Suprapubic skin (tissue), 4 donors: Measurements from ENCODE around the gene SCO2. TPM values are rescaled to one million over a fixed set of nuclear protein-coding genes. Genes with fewer than 3 reads are reported as not detected.

Source experiments
- DNase-seq, 2 donors: peaks; one replicate each; pipeline ENCODE4 v3.0.0-alpha.2; 2019; ENCODE audit warnings: low spot score in 2 of 2
- H3K27ac ChIP-seq: fragments of 200-600 bp; sonication (generic); one replicate; pipeline ENCODE4 v1.5.1; 2019
- H3K27me3 ChIP-seq: fragments of 200-600 bp; sonication (generic); one replicate; pipeline ENCODE4 v1.5.1; 2019
- H3K36me3 ChIP-seq: fragments of 200-600 bp; sonication (generic); one replicate; pipeline ENCODE4 v1.5.1; 2019
- H3K4me1 ChIP-seq: fragments of 200-600 bp; sonication (generic); one replicate; pipeline ENCODE4 v1.5.1; 2019
- H3K4me3 ChIP-seq: fragments of 200-600 bp; sonication (generic); one replicate; pipeline ENCODE4 v1.5.1; 2019; ENCODE audit warnings: mild to moderate bottlenecking
- H3K9me3 ChIP-seq: fragments of 200-600 bp; sonication (generic); one replicate; pipeline ENCODE4 v1.5.1; 2019
- EP300 ChIP-seq: sonication (generic); formaldehyde crosslinking; IDR thresholded peaks from one replicate; pipeline ENCODE4 v1.6.1; 2017; ENCODE audit warnings: antibody characterized with exemption
- POLR2A ChIP-seq, 2 donors: fragments of 450-650 bp; IDR thresholded peaks; one replicate each; pipeline ENCODE4 v1.6.1; 2017; ENCODE audit warnings: antibody characterized with exemption in 2 of 2, mild to moderate bottlenecking in 2 of 2, moderate library complexity in 2 of 2
- POLR2AphosphoS5 ChIP-seq, 3 donors: sonication (generic); formaldehyde crosslinking; IDR thresholded peaks; one replicate each; pipeline ENCODE4 v1.6.1; 2017; ENCODE audit warnings: antibody characterized with exemption in 3 of 3
- WGBS: methylation state at CpG from one replicate; pipeline ENCODE4 v1.1.5; 2018; 5-methylcytosine and 5-hydroxymethylcytosine counted together
- total RNA-seq, 4 donors: library from RNA; depleted of rRNA; stranded (reverse); fragments of >200 nt; gene quantifications; one replicate each; pipeline ENCODE4 v1.1.0, GENCODE V29; 2016
- TF ChIP-seq, protein P1 (sequence below), 2 donors: fragments of 200-600 bp in 1 of 2; fragments of 450-650 bp in 1 of 2; sonication (generic) in 1 of 2; IDR thresholded peaks; one replicate each; pipeline ENCODE4 v1.5.1; 2016 to 2019; ENCODE audit warnings: antibody characterized with exemption in 2 of 2, mild to moderate bottlenecking in 1 of 2, moderate library complexity in 1 of 2

SCO2 gene
- total RNA-seq, 4 donors from 2014 or later, result 1.7 to 7.9 (median 4.7) TPM; not detected in 1

DNA sequence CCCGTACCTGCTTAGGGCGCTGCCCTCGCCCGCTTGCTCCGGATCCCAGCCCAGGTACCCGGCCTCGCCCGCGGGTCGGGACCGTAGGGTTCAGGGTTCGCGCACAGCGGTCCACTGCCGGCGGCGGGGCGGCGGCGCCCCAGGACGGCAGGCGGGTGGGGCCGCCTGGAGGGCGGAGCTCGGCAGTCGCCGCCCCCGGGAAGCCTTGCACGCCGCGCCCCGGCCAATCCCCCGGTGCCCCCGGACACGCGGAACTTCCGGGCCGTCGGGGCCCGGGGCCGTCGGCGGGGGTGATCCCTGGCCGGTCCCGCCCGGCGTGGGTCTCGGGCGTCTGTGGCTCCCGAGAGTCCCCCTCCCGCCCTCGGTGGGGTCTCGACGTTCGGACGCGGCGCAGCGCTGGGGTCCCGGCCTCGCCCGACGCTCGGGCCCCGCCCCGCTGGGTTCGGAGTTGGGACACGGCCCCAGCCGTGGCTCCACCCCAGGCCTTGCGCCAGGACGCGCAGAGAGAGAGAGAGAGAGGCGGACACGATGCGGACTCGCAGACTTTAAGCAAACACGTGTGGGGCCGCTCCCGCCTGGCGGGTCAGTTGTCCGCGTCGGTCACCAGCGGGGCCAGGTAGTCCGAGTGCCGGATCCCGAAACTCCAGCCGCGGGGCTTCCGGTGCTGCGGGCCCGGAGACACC lies 4.6 kb upstream of the SCO2 start, which contains the start of gene TYMP:
Gene TYMP, minus strand, starts transcription at position 116 of the 683 bp plus-strand sequence. CDS start 303 bp downstream, outside the sequence.
- TF ChIP-seq POLR2AphosphoS5 (IDR thresholded peaks at IDR 0.05) (peak in 2 of 3 donors; percentile 64 to 92), EP300 (no peak), POLR2A (IDR thresholded peaks at IDR 0.05) (peak in 1 of 2 donors; percentile 40)
- TF ChIP-seq, protein P1, sequence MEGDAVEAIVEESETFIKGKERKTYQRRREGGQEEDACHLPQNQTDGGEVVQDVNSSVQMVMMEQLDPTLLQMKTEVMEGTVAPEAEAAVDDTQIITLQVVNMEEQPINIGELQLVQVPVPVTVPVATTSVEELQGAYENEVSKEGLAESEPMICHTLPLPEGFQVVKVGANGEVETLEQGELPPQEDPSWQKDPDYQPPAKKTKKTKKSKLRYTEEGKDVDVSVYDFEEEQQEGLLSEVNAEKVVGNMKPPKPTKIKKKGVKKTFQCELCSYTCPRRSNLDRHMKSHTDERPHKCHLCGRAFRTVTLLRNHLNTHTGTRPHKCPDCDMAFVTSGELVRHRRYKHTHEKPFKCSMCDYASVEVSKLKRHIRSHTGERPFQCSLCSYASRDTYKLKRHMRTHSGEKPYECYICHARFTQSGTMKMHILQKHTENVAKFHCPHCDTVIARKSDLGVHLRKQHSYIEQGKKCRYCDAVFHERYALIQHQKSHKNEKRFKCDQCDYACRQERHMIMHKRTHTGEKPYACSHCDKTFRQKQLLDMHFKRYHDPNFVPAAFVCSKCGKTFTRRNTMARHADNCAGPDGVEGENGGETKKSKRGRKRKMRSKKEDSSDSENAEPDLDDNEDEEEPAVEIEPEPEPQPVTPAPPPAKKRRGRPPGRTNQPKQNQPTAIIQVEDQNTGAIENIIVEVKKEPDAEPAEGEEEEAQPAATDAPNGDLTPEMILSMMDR (IDR thresholded peaks at IDR 0.05), result no peak
- Histone ChIP-seq H3K9me3 (no peaks in the 10 kb centered on the region), H3K27ac (peak within 1 kb of the TSS; percentile 93), H3K4me1 (peaks cover 77% of the 10 kb centered on the region), H3K27me3 (no peaks in the 10 kb centered on the region), H3K4me3 (peak within 1 kb of the TSS; percentile 81), H3K36me3 (no peaks in the 10 kb centered on the region)
- DNase-seq, result peak; percentile 94
- WGBS, result 0% methylated on average over 6 of the region's 92 CpGs

DNA sequence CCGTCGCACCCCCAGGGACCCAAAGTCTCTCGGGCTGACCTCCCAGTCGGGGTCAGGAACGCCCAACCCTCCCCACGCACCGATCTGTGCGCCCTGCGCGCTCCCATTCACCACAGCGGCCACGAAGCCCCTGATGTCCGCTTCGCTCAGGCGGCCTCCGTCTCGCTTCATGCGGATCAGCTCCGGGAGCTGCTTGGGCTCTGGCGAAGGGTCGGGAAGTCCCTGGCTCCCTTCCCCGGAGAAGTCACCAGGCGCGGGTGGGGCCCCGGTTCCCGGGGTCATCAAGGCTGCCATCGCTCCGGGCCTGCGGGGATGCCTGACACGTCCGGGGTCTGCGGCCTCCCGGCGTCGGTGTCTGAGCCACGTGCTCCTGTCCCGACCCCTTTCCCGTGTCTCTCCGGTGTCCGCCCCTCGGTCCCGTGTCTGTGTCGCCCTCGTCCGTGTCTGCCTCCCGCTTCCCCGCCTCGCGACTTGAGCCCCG lies 4.1 kb upstream of the SCO2 start:
- peak in 1 of 2 donors; percentile 86 for DNase-seq
- Histone ChIP-seq H3K9me3 (no peaks in the 10 kb centered on the region), H3K4me3 (peak overlapping the region; percentile 81), H3K36me3 (no peaks in the 10 kb centered on the region), H3K27ac (peak overlapping the region; percentile 93), H3K4me1 (peaks cover 82% of the 10 kb centered on the region), H3K27me3 (no peaks in the 10 kb centered on the region)
- TF ChIP-seq, protein P1 (IDR thresholded peaks at IDR 0.05), result no peak
- TF ChIP-seq POLR2AphosphoS5 (IDR thresholded peaks at IDR 0.05) (peak in 1 of 3 donors; percentile 14), EP300 (no peak), POLR2A (IDR thresholded peaks at IDR 0.05) (no peak)
- WGBS, result no CpG with 5 or more reads among the region's 50 CpGs

DNA sequence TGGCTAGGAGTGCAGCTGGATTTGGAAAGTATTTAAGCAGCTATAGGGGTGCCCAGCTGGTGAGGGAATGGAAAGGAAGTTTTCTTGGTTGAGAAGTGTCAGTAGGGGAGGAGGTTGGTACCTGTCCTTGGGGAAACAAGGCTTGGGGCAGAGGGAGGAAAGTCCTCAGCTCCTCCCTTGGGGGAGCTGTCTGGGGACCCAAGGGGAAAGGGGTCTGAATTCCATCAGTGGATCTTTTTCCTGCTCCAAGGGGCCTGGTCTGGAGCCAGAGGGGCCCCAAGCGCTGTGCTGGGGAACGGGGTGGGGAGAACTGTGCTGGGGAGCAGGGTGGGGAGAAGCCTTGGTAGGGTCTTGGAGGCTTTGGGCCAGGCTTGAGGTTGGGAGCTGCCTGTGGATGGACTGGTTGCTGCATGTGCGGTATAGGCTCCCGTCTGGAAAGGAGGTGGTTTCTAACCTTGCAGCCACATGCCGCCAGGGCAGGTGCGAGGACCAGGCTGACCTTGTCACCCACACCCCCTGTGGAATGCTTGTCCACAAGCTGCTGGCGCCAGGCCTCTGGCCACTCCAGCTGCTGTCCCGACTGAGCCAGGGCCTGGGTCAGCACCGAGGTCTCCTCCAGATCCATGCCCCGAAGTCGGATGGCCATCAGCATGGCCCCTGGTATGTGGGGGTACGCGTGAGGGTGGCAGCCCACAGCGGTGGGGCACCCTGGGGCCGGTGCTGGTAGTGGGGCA lies 3.5 kb upstream of the SCO2 start:
- DNase-seq, result peak in 1 of 2 donors; percentile 80
- Histone ChIP-seq H3K27me3 (no peaks in the 10 kb centered on the region), H3K4me3 (peak overlapping the region; percentile 81), H3K4me1 (peaks cover 82% of the 10 kb centered on the region), H3K36me3 (peaks cover 4% of the 10 kb centered on the region), H3K27ac (peak overlapping the region; percentile 93), H3K9me3 (no peaks in the 10 kb centered on the region)
- 77% methylated on average over 8 of the region's 15 CpGs for whole genome bisulfite sequencing
- TF ChIP-seq POLR2A (IDR thresholded peaks at IDR 0.05) (no peak), POLR2AphosphoS5 (IDR thresholded peaks at IDR 0.05) (no peak), EP300 (no peak)
- TF ChIP-seq, protein P1 (IDR thresholded peaks at IDR 0.05), result no peak

DNA sequence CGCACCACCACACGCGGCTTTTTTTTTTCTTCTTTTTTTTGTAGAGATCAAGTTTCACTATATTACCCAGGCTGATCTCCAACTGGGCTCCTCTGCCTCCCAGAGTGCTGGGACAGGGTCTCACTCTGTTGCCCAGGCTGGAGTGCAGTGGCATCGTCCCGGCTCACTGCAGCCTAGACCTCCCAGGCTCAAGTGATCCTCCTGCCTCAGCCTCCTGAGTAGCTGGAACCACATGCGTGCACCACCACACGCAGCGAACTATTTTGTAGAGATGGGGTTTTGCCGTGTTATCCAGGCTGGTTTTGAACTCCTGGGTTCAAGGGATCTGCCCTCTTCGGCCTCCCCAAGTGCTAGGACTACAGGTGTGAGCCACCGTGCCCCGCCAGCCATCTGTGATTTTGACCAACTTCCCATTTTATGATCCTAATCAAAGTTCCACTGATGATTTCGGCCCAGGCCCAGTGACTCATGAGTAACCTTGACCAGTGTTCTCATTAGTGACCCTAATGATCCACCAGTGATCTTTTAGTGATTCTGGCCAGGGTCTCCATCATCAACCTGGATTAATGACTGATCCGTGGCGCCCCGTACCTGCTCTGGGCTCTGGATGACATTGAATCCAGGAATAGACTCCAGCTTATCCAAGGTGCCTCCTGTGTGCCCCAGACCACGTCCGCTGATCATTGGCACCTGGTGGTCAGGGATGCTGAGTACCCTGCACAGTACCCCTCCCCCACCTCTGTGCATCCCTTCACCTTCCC lies 2.7 kb upstream of the SCO2 start:
- Histone ChIP-seq H3K4me3 (no peak overlapping the region), H3K9me3 (no peaks in the 10 kb centered on the region)
- 93% methylated on average over 18 of the region's 18 CpGs for WGBS

More for the DNA sequence above, 2.7 kb upstream of the SCO2 start:
- no peak for DNase-seq
- H3K27me3 ChIP-seq, result no peaks in the 10 kb centered on the region
- H3K36me3 ChIP-seq, result peaks cover 11% of the 10 kb centered on the region
- no peak for TF ChIP-seq POLR2AphosphoS5 (IDR thresholded peaks at IDR 0.05)
- peaks cover 80% of the 10 kb centered on the region for H3K4me1 ChIP-seq
- H3K27ac ChIP-seq, result no peak overlapping the region
